HFFc6 (cell line): ENCODE data around the gene TMEM74B. TPM values are rescaled to one million over a fixed set of nuclear protein-coding genes. Genes with fewer than 3 reads are reported as not detected.

Source experiments
- DNase-seq: peaks from one replicate; pipeline ENCODE4 v3.0.0-alpha.2; 2018
- H3K27ac Mint-ChIP-seq: 2 replicates; pipeline ENCODE4 v1.8.0; 2020; ENCODE audit warnings: mild to moderate bottlenecking, mixed read lengths
- H3K27me3 Mint-ChIP-seq: 2 replicates; pipeline ENCODE4 v1.8.0; 2021; ENCODE audit warnings: mild to moderate bottlenecking, moderate library complexity, mixed read lengths; ENCODE audit not compliant: insufficient read depth
- H3K36me3 Mint-ChIP-seq: 2 replicates; pipeline ENCODE4 v1.8.0; 2021; ENCODE audit warnings: low read depth, mixed read lengths
- H3K4me1 Mint-ChIP-seq: 2 replicates; pipeline ENCODE4 v1.8.0; 2020; ENCODE audit warnings: low read depth, mixed read lengths
- H3K4me3 Mint-ChIP-seq: 2 replicates; pipeline ENCODE4 v1.8.0; 2020; ENCODE audit warnings: mild to moderate bottlenecking, moderate library complexity, mixed read lengths
- H3K9me3 Mint-ChIP-seq: 2 replicates; pipeline ENCODE4 v1.8.0; 2020; ENCODE audit warnings: mild to moderate bottlenecking, mixed read lengths
- total RNA-seq, 6 experiments: library from RNA; stranded (reverse); fragmentation: NEBNext Ultra II Directional; extraction: Animal tissue kit (Norgen Biotek cat#: 25700); gene quantifications; 2 replicates in 1 of 6; 3 replicates in 5 of 6; pipeline ENCODE4 v1.2.3, GENCODE V29; 2021
- TF ChIP-seq, protein P1 (sequence below): fragments of 200-600 bp; sonication (generic); IDR thresholded peaks from 2 replicates; pipeline ENCODE4 v1.5.0; 2021; ENCODE audit warnings: antibody characterized with exemption, mild to moderate bottlenecking

TMEM74B gene
- total RNA-seq, 6 experiments from 2014 or later, result not detected

DNA sequence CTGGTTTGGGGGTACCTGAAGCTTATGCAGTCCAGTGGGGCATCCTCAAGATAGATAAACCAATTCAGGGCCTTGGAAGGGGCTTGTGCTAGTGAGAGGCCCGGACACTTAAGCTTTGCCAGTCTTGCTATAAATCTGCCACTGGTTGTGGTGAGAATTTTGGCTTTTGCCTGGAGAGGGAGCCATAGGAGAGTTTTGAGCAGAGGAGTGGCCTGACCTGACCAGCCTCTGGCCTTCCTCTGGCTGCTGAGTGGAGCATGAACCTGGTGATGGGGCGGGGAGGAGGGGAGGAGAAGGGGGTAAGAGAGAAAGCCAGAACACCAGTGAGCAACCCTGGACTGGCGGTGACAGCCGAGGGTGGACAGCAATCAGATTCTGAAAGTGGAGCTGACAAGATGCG lies 7.1 kb downstream of the TMEM74B start:
- no peak for DNase-seq
- peaks cover 9% of the 10 kb centered on the region; the same call in 1 of the 2 replicates for H3K36me3 Mint-ChIP-seq
- H3K4me3 Mint-ChIP-seq, result no peak overlapping the region
- H3K9me3 Mint-ChIP-seq, result no peaks in the 10 kb centered on the region
- TF ChIP-seq, protein P1, sequence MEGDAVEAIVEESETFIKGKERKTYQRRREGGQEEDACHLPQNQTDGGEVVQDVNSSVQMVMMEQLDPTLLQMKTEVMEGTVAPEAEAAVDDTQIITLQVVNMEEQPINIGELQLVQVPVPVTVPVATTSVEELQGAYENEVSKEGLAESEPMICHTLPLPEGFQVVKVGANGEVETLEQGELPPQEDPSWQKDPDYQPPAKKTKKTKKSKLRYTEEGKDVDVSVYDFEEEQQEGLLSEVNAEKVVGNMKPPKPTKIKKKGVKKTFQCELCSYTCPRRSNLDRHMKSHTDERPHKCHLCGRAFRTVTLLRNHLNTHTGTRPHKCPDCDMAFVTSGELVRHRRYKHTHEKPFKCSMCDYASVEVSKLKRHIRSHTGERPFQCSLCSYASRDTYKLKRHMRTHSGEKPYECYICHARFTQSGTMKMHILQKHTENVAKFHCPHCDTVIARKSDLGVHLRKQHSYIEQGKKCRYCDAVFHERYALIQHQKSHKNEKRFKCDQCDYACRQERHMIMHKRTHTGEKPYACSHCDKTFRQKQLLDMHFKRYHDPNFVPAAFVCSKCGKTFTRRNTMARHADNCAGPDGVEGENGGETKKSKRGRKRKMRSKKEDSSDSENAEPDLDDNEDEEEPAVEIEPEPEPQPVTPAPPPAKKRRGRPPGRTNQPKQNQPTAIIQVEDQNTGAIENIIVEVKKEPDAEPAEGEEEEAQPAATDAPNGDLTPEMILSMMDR, result peak; percentile 21; the same call in 1 of the 2 replicates
- no peaks in the 10 kb centered on the region for H3K4me1 Mint-ChIP-seq
- peaks cover 6% of the 10 kb centered on the region for H3K27me3 Mint-ChIP-seq
- H3K27ac Mint-ChIP-seq, result no peak overlapping the region

DNA sequence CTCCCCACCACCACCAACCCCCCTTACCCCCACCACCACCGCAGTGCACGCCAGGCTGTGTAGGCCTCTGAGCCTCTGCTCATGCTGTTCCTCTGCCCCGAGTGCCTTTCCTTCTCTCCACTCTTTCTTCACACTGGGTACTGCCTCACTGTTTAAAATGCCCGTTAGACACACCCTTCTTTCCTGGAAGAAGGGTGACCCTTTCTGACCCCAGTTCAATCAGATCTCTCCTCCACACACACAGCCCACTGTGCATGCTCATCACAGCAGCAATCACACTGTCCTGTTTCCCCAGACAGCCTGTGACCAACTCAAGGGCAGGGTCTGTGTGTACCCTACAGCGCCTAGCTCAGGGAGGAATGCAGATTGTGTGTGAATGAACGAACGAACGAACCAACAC lies 10.0 kb downstream of the TMEM74B start:
- no peak overlapping the region for H3K4me3 Mint-ChIP-seq
- peaks cover 29% of the 10 kb centered on the region for H3K36me3 Mint-ChIP-seq
- no peak for DNase-seq
- H3K27me3 Mint-ChIP-seq, result no peaks in the 10 kb centered on the region; the same call in 1 of the 2 replicates
- TF ChIP-seq, protein P1, result no peak
- H3K4me1 Mint-ChIP-seq, result no peaks in the 10 kb centered on the region
- H3K9me3 Mint-ChIP-seq, result no peaks in the 10 kb centered on the region
- H3K27ac Mint-ChIP-seq, result no peak overlapping the region

DNA sequence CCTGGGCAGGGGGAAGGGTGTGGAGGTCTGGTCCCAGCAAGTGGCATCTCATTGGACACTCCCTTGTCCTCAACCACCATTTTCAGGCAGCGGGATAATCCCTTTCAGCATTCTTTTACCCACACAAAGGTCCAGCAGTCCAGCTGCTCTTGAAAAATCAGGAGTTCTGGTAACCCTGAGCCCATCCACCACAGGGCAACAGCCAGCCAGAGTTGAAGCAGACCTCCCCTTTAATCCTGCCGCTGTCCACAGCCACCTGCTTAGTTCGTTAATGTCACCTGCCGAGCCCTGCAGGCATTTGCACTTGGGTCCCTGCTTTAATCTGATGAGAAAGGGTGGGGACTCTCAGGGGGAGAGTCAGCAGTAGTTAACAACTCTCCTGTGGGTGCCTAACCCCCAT lies 11.1 kb downstream of the TMEM74B start:
- no peaks in the 10 kb centered on the region for H3K4me1 Mint-ChIP-seq
- no peak for DNase-seq
- no peaks in the 10 kb centered on the region; the same call in none of the 2 replicates for H3K27me3 Mint-ChIP-seq
- H3K27ac Mint-ChIP-seq, result no peak overlapping the region
- TF ChIP-seq, protein P1, result no peak
- H3K36me3 Mint-ChIP-seq, result peaks cover 33% of the 10 kb centered on the region
- no peak overlapping the region for H3K4me3 Mint-ChIP-seq
- no peaks in the 10 kb centered on the region for H3K9me3 Mint-ChIP-seq

DNA sequence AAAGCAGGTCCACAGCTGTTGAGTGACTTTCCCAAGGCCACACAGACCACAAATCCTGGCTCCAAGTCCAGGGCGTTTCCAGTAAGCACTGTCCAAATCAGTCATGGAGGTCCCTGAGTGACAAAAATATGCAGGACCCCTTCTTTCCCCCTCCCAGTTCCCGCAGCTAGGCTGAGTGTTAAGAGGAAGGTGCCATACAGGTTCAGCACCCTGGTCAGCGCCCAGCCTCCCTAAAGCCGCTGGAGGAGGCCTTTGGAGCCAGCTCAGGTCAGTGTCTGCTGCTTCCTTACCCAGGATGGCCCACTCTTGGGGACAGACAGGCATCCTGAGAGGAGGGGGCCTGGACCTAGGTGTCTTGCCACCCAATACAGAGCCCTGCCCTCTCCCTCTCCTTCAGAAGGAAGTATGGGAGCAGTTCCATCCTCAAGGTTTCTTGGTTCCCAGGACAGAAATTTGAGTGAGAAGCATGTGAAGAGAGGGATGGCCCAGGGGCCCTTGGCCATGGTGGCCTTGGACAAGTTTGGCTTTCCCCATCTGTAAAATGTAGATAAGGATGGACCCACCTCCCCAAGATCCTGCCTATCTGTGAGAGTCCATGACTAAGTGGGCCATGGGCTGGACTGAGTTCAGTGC lies 13.2 kb downstream of the TMEM74B start:
- Mint-ChIP-seq H3K4me1 (no peaks in the 10 kb centered on the region), H3K27me3 (no peaks in the 10 kb centered on the region; the same call in none of the 2 replicates), H3K27ac (no peak overlapping the region), H3K4me3 (no peak overlapping the region), H3K9me3 (no peaks in the 10 kb centered on the region), H3K36me3 (peaks cover 54% of the 10 kb centered on the region)
- no peak for DNase-seq
- TF ChIP-seq, protein P1, result no peak

DNA sequence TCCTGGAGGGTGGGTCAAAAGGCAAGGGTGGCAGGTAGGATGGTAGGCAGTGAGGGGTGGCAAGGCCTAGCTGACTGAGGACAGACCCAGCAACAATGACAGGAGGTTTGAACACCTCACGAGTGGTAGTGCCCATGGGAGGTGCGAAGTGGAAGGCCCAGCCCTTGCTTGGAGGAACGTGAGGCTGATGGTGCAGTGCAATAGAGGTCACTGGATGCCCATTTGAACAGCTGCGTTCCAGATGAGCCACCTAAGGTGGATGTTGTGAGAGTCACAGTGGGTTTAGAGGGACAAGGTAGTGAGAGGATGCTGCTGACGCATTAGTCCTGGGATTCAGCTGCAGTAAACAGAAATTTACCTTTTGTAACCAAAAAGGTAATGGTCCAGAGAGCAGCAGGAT lies 15.6 kb downstream of the TMEM74B start:
- Mint-ChIP-seq H3K27me3 (no peaks in the 10 kb centered on the region; the same call in none of the 2 replicates), H3K4me1 (no peaks in the 10 kb centered on the region), H3K36me3 (peaks cover 67% of the 10 kb centered on the region), H3K27ac (no peak overlapping the region), H3K9me3 (no peaks in the 10 kb centered on the region), H3K4me3 (no peak overlapping the region)
- TF ChIP-seq, protein P1, result no peak
- no peak for DNase-seq
